ENCODE measurements around the gene KCNQ4.

The KCNQ4 gene

DNA sequence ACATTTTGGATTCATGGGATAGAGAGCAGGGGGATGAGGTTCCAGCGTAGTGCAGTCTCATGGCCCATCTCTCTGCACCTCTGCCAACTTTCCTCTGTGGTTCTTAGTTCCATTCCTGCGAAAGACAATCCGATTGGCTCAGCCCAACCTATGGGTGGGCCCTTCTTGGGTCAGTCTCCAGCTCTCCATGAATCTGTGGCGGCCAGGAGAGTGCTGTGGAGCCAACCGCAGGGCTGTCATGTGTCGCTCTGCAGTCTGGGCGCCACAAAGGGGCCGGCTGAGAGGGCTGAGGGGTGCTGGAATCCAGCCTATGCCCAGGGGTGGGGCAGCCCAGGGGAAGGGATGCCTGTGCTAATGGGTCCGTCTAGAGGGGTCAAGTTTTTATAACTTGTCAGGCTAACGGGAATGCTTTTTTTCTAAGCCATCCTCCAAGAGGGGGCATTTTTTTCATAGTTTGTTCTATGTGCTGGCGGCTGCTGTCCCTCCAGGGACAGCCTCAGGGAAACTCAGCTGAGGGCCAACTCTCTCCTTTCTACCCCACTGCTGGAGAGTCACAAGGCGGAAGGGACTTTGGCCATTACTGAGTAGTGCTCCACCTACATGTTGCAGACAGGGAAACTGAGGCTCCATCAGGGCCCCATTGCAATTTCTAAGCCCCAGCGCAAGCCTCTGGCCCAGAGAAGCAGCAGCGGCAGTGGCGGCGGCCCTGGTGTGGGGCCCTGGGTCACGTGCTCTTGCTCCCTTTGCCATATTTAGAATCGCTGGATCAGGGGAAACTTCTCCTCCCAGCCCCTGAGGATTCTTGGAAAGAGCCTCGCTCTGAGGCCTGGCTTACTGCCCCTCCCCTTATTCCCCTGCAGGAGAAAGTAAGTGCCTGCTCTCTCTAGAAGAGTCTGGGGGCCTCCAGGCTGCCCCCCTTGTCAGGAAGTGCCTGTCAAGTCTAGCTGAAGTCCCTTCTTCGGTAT, 23.4 kb downstream of the KCNQ4 start:
- Histone ChIP-seq H3K36me3 (ENCODE audit: insufficient read depth, low read length) (no peaks in the 10 kb centered on the region), H3K27ac (ENCODE audit: low read depth, low read length, poor library complexity, severe bottlenecking) (no peak overlapping the region), H3F3A (ENCODE audit: insufficient read depth, low read length) (no peaks in the 10 kb centered on the region), H3K79me2 (ENCODE audit: insufficient read depth, low read length) (no peaks in the 10 kb centered on the region), H2AFZ (ENCODE audit: low read length) (no peak overlapping the region), H3K9me2 (ENCODE audit: low read depth, low read length) (no peaks in the 10 kb centered on the region), H3K4me2 (ENCODE audit: low read length) (no peak overlapping the region), H3K27me3 (ENCODE audit: insufficient read depth, low read length) (peaks cover 3% of the 10 kb centered on the region; the same call in 1 of the 2 replicates), H3K9ac (ENCODE audit: low read length) (no peak overlapping the region), H3K4me3 (ENCODE audit: low read depth, low read length, poor library complexity, severe bottlenecking) (no peak overlapping the region), H3K4me1 (ENCODE audit: insufficient read depth, low read length, severe bottlenecking) (peaks cover 22% of the 10 kb centered on the region), H4K20me1 (ENCODE audit: insufficient read depth, low read length) (no peaks in the 10 kb centered on the region), H3K9me3 (ENCODE audit: low read length) (no peaks in the 10 kb centered on the region)
- TF ChIP-seq CTCF (IDR thresholded peaks at IDR 0.05; ENCODE audit: low read length) (no peak), EZH2 (IDR thresholded peaks at IDR 0.05; ENCODE audit: borderline replicate concordance, low read length) (no peak)

- no peak overlapping the region for H3K27ac ChIP-seq (ENCODE audit: low read depth, low read length, poor library complexity, severe bottlenecking)
- H3K4me1 ChIP-seq (ENCODE audit: insufficient read depth, low read length, severe bottlenecking) = peaks cover 16% of the 10 kb centered on the region
- H4K20me1 ChIP-seq (ENCODE audit: insufficient read depth, low read length) = no peaks in the 10 kb centered on the region
- no peaks in the 10 kb centered on the region for H3K79me2 ChIP-seq (ENCODE audit: insufficient read depth, low read length)
- no peaks in the 10 kb centered on the region for H3K36me3 ChIP-seq (ENCODE audit: insufficient read depth, low read length)
- no peaks in the 10 kb centered on the region for H3F3A ChIP-seq (ENCODE audit: insufficient read depth, low read length)
- TF ChIP-seq EZH2 (IDR thresholded peaks at IDR 0.05; ENCODE audit: borderline replicate concordance, low read length) (no peak), CTCF (IDR thresholded peaks at IDR 0.05; ENCODE audit: low read length) (no peak)
- H3K9me3 ChIP-seq (ENCODE audit: low read length) = no peaks in the 10 kb centered on the region
- H3K9me2 ChIP-seq (ENCODE audit: low read depth, low read length) = no peaks in the 10 kb centered on the region
- H3K27me3 ChIP-seq (ENCODE audit: insufficient read depth, low read length) = peaks cover 3% of the 10 kb centered on the region; the same call in 1 of the 2 replicates
- no peak overlapping the region for H2AFZ ChIP-seq (ENCODE audit: low read length)
- no peak overlapping the region for H3K9ac ChIP-seq (ENCODE audit: low read length)
- H3K4me3 ChIP-seq (ENCODE audit: low read depth, low read length, poor library complexity, severe bottlenecking) = no peak overlapping the region
- no peak overlapping the region for H3K4me2 ChIP-seq (ENCODE audit: low read length)
Measured at GRCh38 chr1:40808002-40808401, 24.4 kb downstream of the KCNQ4 start.

GRCh38 chr1:40808444-40808843, 24.9 kb downstream of the KCNQ4 start:
- Histone ChIP-seq H2AFZ (ENCODE audit: low read length) (no peak overlapping the region), H3K27me3 (ENCODE audit: insufficient read depth, low read length) (peaks cover 3% of the 10 kb centered on the region; the same call in 1 of the 2 replicates), H3K9me2 (ENCODE audit: low read depth, low read length) (no peaks in the 10 kb centered on the region), H3K4me3 (ENCODE audit: low read depth, low read length, poor library complexity, severe bottlenecking) (no peak overlapping the region), H4K20me1 (ENCODE audit: insufficient read depth, low read length) (no peaks in the 10 kb centered on the region), H3K27ac (ENCODE audit: low read depth, low read length, poor library complexity, severe bottlenecking) (no peak overlapping the region), H3F3A (ENCODE audit: insufficient read depth, low read length) (no peaks in the 10 kb centered on the region), H3K36me3 (ENCODE audit: insufficient read depth, low read length) (no peaks in the 10 kb centered on the region), H3K4me1 (ENCODE audit: insufficient read depth, low read length, severe bottlenecking) (peaks cover 16% of the 10 kb centered on the region), H3K9me3 (ENCODE audit: low read length) (no peaks in the 10 kb centered on the region), H3K4me2 (ENCODE audit: low read length) (no peak overlapping the region), H3K79me2 (ENCODE audit: insufficient read depth, low read length) (no peaks in the 10 kb centered on the region), H3K9ac (ENCODE audit: low read length) (no peak overlapping the region)
- no peak for TF ChIP-seq CTCF (IDR thresholded peaks at IDR 0.05; ENCODE audit: low read length)
- no peak for TF ChIP-seq EZH2 (IDR thresholded peaks at IDR 0.05; ENCODE audit: borderline replicate concordance, low read length)
